Measurements from ENCODE around the gene PANK4.
"Not testable (repeated sequence)": the region's sequence is repeated elsewhere in the genome, so short reads cannot be mapped to it uniquely, and the experiment has no call there.

DNA sequence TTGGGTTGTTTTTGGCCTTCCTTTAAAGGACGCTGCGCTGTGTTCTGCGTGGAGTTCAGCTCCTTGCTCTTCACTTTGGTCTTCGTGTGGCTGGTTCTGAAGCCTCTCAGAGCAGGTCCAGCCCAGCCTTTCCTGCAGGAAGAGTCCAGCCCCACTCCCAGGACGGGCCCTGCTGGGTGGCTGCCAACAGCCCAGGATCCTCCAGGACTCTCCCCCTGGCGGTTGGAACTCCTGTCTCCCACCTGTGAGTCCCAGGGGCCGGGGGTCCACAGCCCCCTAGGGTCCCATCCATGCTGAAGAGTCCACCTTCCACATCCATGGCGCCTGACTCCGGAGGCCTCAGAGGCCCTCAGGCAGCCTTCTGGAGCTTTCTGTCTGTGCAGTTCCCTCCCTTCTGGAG is 25.1 kb upstream of the PANK4 start:
- TF ChIP-seq, protein P1, sequence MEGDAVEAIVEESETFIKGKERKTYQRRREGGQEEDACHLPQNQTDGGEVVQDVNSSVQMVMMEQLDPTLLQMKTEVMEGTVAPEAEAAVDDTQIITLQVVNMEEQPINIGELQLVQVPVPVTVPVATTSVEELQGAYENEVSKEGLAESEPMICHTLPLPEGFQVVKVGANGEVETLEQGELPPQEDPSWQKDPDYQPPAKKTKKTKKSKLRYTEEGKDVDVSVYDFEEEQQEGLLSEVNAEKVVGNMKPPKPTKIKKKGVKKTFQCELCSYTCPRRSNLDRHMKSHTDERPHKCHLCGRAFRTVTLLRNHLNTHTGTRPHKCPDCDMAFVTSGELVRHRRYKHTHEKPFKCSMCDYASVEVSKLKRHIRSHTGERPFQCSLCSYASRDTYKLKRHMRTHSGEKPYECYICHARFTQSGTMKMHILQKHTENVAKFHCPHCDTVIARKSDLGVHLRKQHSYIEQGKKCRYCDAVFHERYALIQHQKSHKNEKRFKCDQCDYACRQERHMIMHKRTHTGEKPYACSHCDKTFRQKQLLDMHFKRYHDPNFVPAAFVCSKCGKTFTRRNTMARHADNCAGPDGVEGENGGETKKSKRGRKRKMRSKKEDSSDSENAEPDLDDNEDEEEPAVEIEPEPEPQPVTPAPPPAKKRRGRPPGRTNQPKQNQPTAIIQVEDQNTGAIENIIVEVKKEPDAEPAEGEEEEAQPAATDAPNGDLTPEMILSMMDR (conservative IDR thresholded peaks at IDR 0.05), result not testable (repeated sequence)
- TF ChIP-seq EZH2 (IDR thresholded peaks at IDR 0.05; ENCODE audit: low read depth), result not testable (repeated sequence)
